ENCODE measurements around the gene STK11IP. TPM values are rescaled to one million over a fixed set of nuclear protein-coding genes. Genes with fewer than 3 reads are reported as not detected.

Gene STK11IP
- total and polyA plus RNA-seq, 2 of the 4 experiments (the other 2 are of a cell fraction) = 14.5 to 19.7 TPM

DNA sequence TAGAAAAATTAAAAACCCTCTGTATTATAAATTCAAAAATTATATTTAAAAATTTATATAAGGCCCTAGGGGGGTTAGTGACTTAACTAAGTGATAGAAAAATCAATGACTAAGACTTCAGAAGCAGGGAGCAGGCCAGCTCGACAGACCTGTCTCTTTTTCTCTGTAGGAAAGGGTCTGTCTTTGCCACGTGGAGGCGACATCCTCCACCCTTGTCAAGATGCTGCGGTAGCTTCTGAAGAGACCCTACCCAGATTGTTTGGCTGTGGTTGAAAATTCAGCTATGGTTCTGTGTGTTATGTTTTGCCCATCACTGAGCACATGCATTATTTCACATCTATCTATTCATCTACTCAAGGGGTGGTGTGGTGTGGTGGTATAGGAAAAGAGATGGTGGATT is 21.6 kb downstream of the STK11IP start:
- no peaks in the 10 kb centered on the region for H4K20me1 ChIP-seq (ENCODE audit: insufficient read depth, low read length)
- no peak for DNase-seq
- WGBS, 2 experiments (ENCODE audit: extremely low coverage in 2 of 2, insufficient read length in 1 of 2) = no CpG with 5 or more reads among the region's 4 CpGs
- H4K5ac ChIP-seq (ENCODE audit: low read depth, low read length) = no peak overlapping the region
- H3K27ac ChIP-seq (ENCODE audit: insufficient read depth, low read length) = no peak overlapping the region
- no peak overlapping the region for H2BK15ac ChIP-seq (ENCODE audit: low read depth, low read length)
- no peak overlapping the region for H4K8ac ChIP-seq (ENCODE audit: low read depth in 2 of 2, low read length in 2 of 2)
- H3K14ac ChIP-seq (replicated peaks; ENCODE audit: low read depth, low read length) = no peak overlapping the region
- no TSS peak for BruUV-seq (replicated peaks)
- no peak overlapping the region for H3K4me2 ChIP-seq (ENCODE audit: low read depth, low read length)
- H2AK9ac ChIP-seq (replicated peaks; ENCODE audit: low read depth, low read length, poor library complexity) = no peak overlapping the region
- peaks cover 20% of the 10 kb centered on the region for H3K27me3 ChIP-seq (ENCODE audit: control insufficient read depth, insufficient read depth, low read length)
- no peak overlapping the region for H3K23ac ChIP-seq (ENCODE audit: low read depth, low read length)
- no peaks in the 10 kb centered on the region for H3K79me1 ChIP-seq (ENCODE audit: low read depth in 1 of 2, low read length in 2 of 2)
- in situ Hi-C loops (cut with MboI; ENCODE audit: low sequenced_read_pairs) = no loop called here
- TF ChIP-seq CHD1 (IDR thresholded peaks at IDR 0.05; ENCODE audit: low read depth, low read length) (no peak), RCOR1 (IDR thresholded peaks at IDR 0.05; ENCODE audit: insufficient replicate concordance, low read length) (no peak), RAD21 (IDR thresholded peaks at IDR 0.05; ENCODE audit: low read length) (0 out of 2 replicates have a peak, but pooled peaks have one; percentile 5), RFX5 (IDR thresholded peaks at IDR 0.05; ENCODE audit: low read depth, low read length) (no peak), POLR2A (IDR thresholded peaks at IDR 0.05; ENCODE audit: low read depth, low read length) (no peak)
- TF ChIP-seq, protein P1, sequence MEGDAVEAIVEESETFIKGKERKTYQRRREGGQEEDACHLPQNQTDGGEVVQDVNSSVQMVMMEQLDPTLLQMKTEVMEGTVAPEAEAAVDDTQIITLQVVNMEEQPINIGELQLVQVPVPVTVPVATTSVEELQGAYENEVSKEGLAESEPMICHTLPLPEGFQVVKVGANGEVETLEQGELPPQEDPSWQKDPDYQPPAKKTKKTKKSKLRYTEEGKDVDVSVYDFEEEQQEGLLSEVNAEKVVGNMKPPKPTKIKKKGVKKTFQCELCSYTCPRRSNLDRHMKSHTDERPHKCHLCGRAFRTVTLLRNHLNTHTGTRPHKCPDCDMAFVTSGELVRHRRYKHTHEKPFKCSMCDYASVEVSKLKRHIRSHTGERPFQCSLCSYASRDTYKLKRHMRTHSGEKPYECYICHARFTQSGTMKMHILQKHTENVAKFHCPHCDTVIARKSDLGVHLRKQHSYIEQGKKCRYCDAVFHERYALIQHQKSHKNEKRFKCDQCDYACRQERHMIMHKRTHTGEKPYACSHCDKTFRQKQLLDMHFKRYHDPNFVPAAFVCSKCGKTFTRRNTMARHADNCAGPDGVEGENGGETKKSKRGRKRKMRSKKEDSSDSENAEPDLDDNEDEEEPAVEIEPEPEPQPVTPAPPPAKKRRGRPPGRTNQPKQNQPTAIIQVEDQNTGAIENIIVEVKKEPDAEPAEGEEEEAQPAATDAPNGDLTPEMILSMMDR (conservative IDR thresholded peaks at IDR 0.05; ENCODE audit: low read depth, low read length) = no peak; the same call in 1 of the 2 replicates
- H2AFZ ChIP-seq (replicated peaks; ENCODE audit: low read length, poor library complexity) = no peak overlapping the region
- H2BK5ac ChIP-seq (ENCODE audit: low read depth, low read length, poor library complexity, severe bottlenecking) = no peak overlapping the region
- H3K9me3 ChIP-seq (ENCODE audit: control insufficient read depth, insufficient read depth, low read length) = no peaks in the 10 kb centered on the region
- H3K36me3 ChIP-seq (ENCODE audit: control insufficient read depth, insufficient read depth, low read length) = peaks cover 16% of the 10 kb centered on the region; the same call in 1 of the 2 replicates
- no peak overlapping the region for H2AK5ac ChIP-seq (ENCODE audit: low read depth, low read length)
- H4K91ac ChIP-seq (ENCODE audit: insufficient read depth, low read depth, low read length) = no peak overlapping the region
- no peaks in the 10 kb centered on the region for H3K9me1 ChIP-seq (ENCODE audit: insufficient read depth, low read length)
- no peak overlapping the region for H3K4ac ChIP-seq (ENCODE audit: low read depth, low read length)
- H3K4me1 ChIP-seq (ENCODE audit: control insufficient read depth, insufficient read depth, low read length) = no peaks in the 10 kb centered on the region
- CTCF ChIA-PET = interaction anchor here (0.7 kb wide), 1 partner anchor 81 kb away, joined by 4 read pairs; no protein-coding TSS in a partner anchor
- no peak overlapping the region for H3K9ac ChIP-seq (ENCODE audit: low read depth, low read length)
- no peak overlapping the region for H3K4me3 ChIP-seq (ENCODE audit: insufficient read depth, low read depth, low read length)
- no peak for ATAC-seq (ENCODE audit: low read depth)
- no peak overlapping the region for H2BK20ac ChIP-seq (ENCODE audit: low read depth, low read length)
- H3K18ac ChIP-seq (ENCODE audit: low read depth, low read length) = no peak overlapping the region
- POLR2A ChIA-PET (ENCODE audit: unreplicated experiment) = no interaction called here
- H3K56ac ChIP-seq (ENCODE audit: extremely low read depth, insufficient read depth, low read length) = no peak overlapping the region
- dilution Hi-C loops (cut with HindIII; ENCODE audit: low sequenced_read_pairs, unreplicated experiment) = no loop called here
- H2BK120ac ChIP-seq (ENCODE audit: low read depth, low read length) = no peak overlapping the region
- intact Hi-C loops (cut with micrococcal nuclease) = no loop called here

Data from IMR-90 (cell line).